GM18870 (cell line): Measurements from ENCODE around the gene PTX3.

Experiments
- ATAC-seq: cut with Tn5 transposase; IDR thresholded peaks from one replicate; pipeline ENCODE4 v1.9.1; 2021; ENCODE audit warnings: moderate library complexity; ENCODE audit not compliant: unreplicated experiment

PTX3 gene

GRCh38 chr3:157436583-157437291 lies at the start of gene PTX3:
Gene PTX3 (plus strand): TSS chr3:157436850. CDS start chr3:157436934, 84 bp downstream.
- ATAC-seq, result no peak

GRCh38 chr3:157387708-157388435 lies 48.8 kb upstream of the PTX3 start:
- no peak for ATAC-seq

- no peak for ATAC-seq
Measured at GRCh38 chr3:157388976-157389375, 47.7 kb upstream of the PTX3 start.

DNA sequence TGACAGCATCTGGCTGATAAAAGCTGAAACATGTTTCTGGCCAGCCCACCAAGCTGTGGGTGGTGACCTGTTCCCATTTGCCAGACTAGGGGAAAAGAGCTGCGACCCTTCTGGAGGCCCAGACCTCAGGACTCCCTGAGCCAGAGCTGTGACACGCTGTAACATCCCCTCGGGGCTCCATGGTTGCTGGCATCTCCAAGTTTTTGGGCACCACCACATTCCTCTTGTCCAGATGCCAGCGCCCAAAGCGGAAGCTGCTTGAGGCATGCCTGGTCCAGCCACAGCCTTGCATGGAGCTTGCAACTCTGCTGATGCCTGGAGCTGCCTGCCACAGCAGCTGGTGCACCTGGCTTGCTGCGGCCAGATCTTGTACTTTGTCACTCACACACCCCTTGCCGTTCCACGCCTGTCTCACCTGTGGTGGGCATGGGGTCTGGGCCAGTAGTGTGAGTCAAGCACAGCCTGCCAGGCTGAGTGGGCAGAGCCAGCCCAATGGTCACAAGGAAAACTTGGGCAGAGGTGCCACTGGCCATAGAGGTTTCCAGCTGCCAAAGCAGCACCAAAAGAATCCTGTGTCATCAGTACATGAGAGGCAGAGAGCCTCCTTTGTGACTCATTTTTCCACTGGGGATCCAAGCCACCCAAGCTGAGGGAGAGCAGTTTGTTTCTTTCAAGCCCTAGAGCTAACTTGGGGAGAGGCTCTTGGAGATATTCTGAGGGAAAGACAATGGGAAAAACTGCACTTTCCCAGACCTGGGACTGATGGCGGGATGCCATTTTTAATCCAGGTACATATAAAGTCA lies 45.7 kb upstream of the PTX3 start:
- ATAC-seq, result no peak

DNA sequence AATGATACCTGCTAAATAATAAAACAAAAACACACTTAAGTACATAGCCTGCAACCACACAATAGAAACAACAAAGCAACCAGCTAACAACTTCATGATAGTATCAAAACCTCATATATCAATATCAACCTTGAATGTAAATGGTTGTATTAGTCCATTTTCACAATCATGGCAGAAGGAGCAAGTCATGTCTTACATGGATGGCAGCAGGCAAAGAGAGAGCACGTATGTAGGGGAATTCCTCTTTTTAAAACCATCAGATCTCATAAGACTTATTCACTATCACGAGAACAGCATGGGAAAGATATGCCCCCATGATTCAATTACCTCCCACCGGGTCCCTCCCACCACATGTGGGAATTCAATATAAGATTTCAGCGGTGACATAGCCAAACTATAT lies 44.5 kb upstream of the PTX3 start:
- no peak for ATAC-seq

GRCh38 chr3:157393113-157393512 lies 43.5 kb upstream of the PTX3 start:
- no peak for ATAC-seq

DNA sequence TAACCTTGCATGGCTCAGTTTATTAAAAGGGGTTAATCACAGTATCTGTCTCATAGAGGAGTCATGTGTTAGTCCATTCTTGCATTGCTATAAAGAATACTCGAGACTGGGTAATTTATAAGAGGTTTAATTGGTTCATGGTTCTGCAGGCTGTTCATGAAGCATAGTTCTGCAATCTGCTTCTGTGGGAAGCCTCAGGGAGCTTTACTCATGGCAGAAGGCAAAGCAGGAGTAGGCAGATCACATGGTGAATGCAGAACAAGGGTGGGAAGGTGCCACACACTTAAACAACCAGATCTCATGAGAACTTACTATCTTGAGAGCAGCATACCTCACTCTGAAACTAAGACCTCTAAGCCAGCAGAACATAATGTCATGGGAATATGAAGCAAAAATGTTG lies 42.2 kb upstream of the PTX3 start:
- ATAC-seq, result no peak

DNA sequence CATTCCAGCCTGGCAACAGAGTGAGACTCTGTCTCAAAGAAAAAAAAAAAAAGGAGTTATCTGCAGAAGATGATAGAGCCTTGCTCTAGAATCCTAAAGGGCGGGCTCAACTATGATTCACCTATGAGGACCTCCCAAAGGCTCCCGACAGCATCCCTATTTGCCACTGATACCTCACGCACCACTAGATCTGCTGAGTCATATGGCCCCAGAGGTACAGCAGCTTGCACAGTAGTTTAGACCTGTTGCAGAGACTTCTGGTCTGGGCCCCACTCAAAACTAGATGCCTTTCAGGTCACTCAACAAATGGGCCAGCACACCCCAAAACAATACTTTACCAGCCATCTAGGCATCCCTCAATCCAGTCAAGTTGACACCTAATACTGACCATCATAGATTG lies 38.1 kb upstream of the PTX3 start:
- no peak for ATAC-seq

- ATAC-seq, result no peak
Measured at GRCh38 chr3:157404381-157404780, 32.3 kb upstream of the PTX3 start.

GRCh38 chr3:157405457-157405856 lies 31.2 kb upstream of the PTX3 start:
- ATAC-seq, result no peak

DNA sequence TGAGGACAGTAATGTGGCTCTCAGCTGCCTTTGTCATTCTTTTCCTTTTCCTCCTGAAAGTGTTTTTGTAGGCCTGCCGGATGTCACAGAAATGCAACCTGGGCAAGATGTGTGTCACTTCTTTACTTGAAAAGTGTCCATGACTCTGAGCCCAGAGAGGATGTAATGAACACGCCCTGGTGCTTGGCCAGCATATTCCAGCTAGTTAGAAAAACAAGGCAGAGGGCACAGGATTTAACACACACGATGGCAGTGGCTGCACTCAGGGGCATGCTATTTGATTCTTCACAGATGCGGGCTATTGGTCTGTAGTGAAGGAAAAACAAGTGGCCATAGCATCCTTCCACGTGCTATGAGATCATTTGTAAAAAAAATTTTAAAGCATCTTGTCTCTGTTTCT lies 30.3 kb upstream of the PTX3 start:
- no peak for ATAC-seq

DNA sequence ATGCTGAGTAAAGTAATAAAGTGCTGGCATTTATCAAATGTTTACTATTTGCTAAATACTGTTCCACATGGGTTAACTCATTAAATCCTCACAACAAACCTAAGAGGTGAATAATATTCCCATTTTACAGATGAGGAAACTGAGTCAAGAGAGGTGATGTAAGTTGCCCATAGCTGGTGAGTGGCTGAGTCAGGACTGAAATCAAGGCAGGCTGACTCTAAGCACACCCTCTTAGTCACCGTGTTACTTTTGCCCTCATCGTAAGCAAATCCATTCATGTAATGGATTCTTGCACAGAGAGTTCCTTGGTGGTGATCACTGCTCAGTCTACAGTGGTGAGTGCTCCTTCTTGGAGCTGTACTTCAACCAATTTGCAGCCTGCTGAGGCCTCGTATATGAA lies 28.9 kb upstream of the PTX3 start:
- no peak for ATAC-seq

DNA sequence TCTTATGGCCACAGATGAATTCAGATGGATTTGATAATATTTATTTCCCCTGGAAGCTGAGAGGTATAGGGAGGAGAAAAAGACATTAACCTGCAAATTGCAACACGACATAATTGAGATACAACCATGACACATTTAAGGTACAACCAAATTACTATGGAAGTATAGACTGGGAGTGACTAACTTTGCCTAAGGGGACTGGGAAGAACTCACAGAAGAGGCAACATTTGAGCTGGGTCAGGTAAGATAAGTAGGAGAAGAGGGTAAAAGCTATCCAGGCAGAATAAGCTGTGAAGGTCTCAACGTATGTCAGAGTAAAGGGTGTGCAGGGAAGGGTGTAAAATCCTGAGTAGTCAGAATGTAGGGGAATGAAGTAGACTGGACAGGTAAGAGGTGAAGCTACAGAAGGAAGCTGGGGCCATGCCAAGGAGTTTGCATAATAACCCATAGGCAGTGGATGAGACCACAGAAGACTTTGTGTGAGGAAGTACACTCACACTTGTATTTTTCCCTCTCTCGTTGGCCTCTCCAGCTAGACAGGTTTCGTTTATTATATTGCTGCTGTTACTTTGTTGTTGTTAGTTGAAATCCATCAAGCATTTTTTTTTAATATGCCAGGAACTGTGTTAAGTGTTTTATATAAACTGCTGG lies 28.0 kb upstream of the PTX3 start:
- no peak for ATAC-seq

- ATAC-seq, result no peak
Measured at GRCh38 chr3:157409516-157409915, 27.1 kb upstream of the PTX3 start.

- ATAC-seq, result no peak
Measured at GRCh38 chr3:157410945-157411344, 25.7 kb upstream of the PTX3 start.

DNA sequence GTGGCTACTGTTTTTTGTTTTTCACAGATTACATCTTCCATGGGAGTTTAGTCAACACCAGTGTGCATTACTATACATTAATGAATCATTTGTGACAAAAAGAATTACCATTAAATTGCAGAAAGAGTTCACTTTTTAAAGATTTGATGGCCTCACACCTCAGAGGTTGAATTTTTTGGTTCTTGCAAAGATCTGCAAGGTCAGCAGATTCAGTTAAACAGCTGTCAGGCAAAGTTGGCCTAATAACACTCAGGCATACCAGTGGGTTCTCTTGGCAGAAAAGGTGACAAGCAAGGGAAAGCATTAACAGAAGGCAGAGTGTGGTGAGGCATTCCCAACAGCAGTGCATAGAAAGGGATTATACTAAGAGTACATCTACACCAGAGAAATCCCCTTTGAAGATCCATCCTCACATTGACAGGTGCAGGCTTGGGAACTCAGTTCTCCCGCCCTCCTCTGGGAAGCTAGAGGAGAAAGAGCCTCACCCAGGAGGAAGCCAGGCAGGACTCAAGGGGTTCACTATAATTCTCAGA lies 24.3 kb upstream of the PTX3 start:
- no peak for ATAC-seq

DNA sequence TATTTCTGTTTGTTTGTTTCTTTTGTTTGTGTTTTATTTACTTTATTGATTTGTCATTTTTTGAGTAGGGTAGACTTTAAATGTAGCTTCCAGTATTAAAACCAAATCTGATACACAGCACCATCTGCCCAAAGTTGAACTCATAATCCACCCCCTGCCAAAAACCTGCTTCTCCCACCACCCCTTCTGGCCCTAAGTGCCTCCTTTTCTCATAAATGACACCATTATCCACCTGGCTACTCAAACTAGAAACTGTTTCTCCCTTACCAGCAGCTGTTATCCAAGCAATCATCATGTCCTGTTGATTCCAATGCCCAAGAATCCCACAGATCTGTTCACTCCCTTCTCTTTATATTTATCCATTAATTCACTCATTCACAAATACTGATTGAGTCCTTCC lies 21.8 kb upstream of the PTX3 start:
- ATAC-seq, result no peak

- ATAC-seq, result no peak
Measured at GRCh38 chr3:157416347-157417087, 20.1 kb upstream of the PTX3 start.

GRCh38 chr3:157417247-157417646 lies 19.4 kb upstream of the PTX3 start:
- ATAC-seq, result no peak

- no peak for ATAC-seq
Measured at GRCh38 chr3:157418104-157418503, 18.5 kb upstream of the PTX3 start.
